SK-N-SH (cell line): ENCODE data around the gene RUFY3.

ENCODE experiments used
- POLR2AphosphoS5 ChIP-seq: IDR thresholded peaks from 2 replicates; pipeline ENCODE4 v1.6.1; 2012; ENCODE audit warnings: low read depth, low read length
- TAF1 ChIP-seq: IDR thresholded peaks from 2 replicates; pipeline ENCODE4 v1.6.1; 2012; ENCODE audit warnings: low read depth, mild to moderate bottlenecking, low read length, moderate library complexity, borderline replicate concordance
- TCF12 ChIP-seq: IDR thresholded peaks from 2 replicates; pipeline ENCODE4 v1.4.0; 2012
- TF ChIP-seq, protein P1 (sequence below): IDR thresholded peaks from 2 replicates; pipeline ENCODE4 v1.4.0; 2012; ENCODE audit warnings: low read depth
- TF ChIP-seq, protein P2 (sequence below): fragments of 200-600 bp; sonication (generic); IDR thresholded peaks from 2 replicates; pipeline ENCODE4 v1.6.1; 2017; ENCODE audit warnings: antibody characterized with exemption, mild to moderate bottlenecking, moderate library complexity

DNA sequence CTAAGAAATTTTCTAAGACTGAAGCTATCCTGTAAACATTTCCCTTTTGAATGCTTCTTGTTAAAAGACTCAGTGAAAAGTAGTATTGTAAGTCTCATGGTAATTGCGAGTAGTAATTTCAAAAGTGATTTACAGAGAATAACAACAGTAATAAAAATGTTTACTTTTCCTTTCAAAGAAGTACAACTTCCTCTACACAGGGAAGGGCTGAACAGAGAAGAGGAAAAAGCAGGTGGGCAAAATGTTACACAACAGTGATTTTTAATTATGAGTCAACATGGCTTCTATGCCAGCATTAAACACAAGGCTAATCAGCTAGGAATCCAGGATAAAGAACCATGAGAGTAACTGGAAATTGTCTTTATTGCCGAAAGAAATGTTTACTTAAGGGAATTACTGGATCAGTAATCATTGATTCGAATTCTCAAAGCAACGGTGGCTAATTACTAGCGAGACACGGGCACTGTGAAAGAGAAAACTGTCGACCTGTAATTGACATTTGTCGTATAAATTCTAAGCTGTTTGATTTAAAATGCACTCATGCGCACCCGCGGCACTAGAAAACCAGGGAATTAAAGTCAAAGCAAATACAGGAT lies 18.0 kb upstream of the RUFY3 start:
- TF ChIP-seq TCF12 = no peak
- TF ChIP-seq, protein P1, sequence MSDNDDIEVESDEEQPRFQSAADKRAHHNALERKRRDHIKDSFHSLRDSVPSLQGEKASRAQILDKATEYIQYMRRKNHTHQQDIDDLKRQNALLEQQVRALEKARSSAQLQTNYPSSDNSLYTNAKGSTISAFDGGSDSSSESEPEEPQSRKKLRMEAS = no peak
- TF ChIP-seq, protein P2, sequence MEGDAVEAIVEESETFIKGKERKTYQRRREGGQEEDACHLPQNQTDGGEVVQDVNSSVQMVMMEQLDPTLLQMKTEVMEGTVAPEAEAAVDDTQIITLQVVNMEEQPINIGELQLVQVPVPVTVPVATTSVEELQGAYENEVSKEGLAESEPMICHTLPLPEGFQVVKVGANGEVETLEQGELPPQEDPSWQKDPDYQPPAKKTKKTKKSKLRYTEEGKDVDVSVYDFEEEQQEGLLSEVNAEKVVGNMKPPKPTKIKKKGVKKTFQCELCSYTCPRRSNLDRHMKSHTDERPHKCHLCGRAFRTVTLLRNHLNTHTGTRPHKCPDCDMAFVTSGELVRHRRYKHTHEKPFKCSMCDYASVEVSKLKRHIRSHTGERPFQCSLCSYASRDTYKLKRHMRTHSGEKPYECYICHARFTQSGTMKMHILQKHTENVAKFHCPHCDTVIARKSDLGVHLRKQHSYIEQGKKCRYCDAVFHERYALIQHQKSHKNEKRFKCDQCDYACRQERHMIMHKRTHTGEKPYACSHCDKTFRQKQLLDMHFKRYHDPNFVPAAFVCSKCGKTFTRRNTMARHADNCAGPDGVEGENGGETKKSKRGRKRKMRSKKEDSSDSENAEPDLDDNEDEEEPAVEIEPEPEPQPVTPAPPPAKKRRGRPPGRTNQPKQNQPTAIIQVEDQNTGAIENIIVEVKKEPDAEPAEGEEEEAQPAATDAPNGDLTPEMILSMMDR = no peak
- TF ChIP-seq POLR2AphosphoS5 = no peak
- TF ChIP-seq TAF1 = no peak
